Glomerular visceral epithelial cell (primary cell): ENCODE data around the gene GLCE.
A peak's percentile ranks its signal among the peaks of the same experiment; 100 is the strongest.
"Not testable (repeated sequence)": the region's sequence is repeated elsewhere in the genome, so short reads cannot be mapped to it uniquely, and the experiment has no call there.

ENCODE experiments used
- DNase-seq: peaks from one replicate; pipeline ENCODE4 v3.0.0-alpha.2; 2016; ENCODE audit errors: extremely low spot score

Gene GLCE

DNA sequence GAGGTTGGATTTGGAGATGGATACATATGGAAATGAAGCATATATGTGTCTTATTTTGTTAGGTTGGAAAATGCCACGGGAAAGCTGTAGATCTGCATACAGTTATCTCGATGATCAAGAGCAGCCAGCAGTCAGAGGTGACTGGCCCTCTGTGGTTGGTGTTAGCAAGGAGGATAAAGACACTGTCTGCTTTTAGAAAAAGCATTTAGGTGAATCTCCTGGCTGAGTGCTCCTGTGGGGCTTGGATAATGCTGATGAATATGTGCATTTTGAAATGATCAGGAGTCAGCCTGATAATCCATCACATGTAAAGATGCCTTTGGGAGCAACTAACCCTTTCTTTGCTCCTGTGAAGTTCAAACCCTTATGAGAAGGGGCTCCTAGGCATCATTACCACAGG is 24.9 kb upstream of the GLCE start:
- no peak for DNase-seq

DNA sequence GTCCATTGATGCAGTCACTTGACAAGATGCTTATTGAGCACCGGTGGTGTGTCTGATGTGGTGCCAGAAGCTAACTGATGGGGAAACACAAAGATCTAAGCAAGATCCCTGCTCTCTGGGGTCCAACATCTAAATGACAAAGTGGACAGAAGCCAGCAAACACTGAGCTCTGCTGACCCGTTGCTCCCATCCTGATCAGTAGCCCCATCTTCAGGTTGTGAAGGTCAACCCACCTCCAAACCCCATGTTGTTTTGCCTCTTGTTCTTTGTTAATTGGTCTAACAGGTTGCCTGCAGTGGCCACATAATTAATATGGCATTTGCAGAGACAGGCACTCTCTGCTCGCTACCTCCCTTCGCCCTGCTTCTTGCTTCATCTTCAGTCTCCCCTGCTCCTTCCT is 21.5 kb upstream of the GLCE start:
- no peak for DNase-seq

DNA sequence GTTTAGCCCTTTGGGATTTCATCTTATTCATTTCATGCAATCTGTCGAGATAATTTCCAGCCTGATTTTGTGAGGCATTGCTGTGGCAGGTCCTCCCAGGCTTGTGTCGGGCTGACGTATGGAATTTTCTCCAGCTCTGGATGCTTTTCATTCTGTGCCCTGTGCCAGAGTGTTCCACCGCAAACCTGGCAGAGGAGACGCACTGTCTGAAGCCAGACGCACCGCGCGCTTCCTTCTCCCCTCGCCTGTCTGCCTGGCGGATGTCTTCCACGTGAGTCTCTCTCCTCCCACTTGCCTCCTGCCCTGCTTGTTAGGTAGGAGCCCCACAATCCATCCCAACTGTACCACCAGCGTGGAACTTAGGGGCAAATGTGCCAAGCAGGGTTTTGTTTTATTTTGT is 20.1 kb upstream of the GLCE start:
- no peak for DNase-seq

DNA sequence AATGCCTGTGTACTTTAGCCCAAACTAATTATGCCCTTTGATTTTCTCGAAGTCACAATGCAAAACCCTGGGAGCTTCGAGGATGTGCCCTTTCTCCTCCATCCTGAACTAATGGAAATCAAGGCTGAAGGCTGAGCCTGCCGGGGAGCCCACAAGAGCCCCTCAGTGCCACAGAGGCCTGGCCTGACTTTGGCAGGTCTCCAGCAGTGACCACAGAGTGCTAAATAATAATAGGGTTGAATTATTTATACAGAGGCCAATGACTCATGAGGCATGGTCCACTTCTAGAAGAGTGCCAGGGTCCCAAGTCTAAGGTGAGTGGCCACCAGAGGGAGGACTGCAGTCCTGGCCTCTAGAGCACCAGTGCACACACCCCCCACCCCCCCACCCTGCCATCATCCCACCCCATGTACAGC is 19.1 kb upstream of the GLCE start:
- peak; percentile 29 for DNase-seq

DNA sequence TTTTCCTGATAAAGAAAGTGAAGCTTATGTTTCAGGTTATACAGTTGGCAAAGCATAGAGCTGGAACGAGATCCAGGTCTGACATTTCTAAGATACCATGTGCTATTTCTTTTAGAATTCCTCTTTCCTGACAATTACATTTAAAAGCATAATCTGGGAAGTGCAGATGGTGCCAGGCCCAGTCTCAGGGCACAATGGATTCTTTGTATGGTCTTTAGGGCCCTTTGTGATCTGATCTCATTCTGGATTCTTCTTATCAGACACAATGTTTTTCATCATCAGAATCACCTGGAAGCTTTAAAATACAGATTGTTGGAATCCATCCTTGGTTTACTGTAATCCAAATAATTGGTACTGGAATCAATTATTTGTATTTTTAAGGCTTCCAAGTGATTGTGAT is 18.6 kb upstream of the GLCE start:
- DNase-seq, result no peak

DNA sequence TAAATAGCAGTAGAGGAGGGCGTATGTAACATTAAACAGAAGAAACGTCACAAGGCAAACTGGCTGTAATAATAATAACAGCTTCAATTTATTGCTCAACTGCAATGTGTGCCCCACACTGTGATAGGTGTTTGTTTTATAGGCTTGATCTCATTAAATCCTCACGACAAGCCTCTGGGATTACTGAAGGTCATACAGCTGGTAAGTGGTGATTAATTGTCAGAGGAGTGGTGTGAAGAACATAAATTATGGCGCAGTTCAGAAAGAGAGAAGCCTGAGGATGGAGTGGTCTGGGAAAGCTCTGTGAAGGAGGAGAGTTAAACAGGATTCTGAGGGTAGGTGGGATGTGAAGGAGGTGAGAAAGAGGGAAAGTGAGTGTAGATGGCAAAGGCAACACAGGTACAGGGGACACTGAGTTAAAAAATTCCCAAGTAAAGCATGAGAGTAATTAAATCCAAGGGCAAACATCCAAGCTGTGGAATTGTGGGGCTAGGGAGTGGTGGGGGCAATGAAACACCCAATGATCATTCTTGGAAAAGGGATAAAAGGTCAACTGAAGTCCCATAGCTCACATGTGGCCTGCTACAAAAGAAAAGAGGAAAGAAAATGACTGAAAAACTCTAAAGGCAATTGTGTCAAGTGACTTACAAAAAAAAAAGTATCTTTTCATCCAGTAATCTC is 16.5 kb upstream of the GLCE start:
- DNase-seq, result no peak

DNA sequence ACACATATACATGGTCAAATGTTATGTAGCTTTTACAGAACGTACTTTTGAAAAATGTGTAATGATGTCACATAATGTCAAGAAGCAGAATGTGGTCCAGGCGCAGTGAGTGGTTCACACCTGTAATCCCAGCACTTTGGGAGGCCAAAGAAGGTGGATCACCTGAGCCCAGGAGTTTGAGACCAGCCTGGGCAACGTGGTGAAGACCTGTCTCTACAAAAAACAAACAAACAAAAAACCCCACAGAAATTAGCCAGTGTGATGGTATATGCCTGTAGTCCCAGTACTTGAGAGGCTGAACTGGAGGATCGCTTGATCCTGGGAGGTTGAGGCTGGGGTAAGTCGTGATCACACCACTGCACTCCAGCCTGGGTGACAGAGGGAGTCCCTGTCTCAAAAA is 15.9 kb upstream of the GLCE start:
- DNase-seq, result no peak

DNA sequence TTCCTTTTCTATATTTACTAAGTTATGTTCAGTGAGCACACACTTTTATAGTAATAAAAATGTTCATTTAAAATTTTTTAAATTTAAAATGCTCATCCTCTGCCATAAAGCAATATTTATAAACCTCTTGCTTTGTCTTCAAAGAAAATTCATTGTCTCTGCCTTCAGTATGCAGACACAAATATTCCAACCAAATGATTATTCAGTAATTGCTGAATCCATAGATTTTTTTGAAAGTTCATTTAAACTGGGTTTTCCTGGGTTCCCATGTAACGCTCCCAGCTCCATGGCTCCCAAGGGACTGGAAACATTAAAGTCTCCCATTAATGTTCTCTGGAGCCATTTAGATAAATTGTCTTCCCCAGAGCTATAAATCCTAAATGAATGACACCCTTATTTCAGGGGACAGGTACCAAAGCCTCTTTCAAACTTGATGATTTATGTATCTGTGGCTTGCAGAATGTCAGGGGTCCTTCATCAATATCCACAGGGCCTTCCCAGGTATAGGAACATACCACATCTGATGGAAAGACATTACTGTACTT is 15.2 kb upstream of the GLCE start:
- DNase-seq, result no peak

DNA sequence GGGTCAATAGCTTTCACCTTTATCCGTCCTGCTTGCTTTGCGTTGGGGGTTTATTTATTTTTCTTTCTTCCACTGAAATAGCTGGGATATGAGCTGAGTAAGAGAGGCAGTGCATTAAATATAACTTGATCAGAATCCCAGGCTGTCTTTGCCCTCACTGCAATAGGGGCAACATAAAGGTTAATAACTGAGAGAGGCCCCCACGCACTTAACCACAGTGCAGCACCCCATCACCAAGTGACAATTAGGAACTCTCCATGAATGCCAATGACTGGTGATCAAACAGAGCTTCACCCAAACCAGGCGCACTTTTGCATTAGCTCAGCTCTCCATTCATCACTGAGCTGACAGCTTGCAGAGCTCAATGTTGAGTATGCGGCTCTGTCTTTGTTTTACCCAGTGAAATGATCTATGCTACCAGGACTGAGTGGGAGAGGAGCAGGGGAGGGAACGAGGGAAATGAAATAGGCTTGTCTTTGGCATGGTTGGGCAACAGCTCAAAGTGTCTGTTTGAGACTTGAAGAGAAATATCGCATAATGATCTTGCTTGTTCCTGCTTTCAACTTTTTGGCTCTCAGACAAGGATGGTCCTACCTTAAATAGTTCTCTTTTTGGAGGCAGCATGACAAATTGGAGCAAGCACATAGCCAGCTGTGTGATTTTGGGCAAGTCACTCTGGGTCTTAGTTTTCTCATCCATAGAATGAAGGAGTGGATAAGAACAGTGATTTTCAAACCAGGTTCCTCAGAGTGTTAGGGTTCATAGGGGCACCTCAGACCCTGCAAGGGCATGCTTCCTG is 14.5 kb upstream of the GLCE start:
- no peak for DNase-seq

DNA sequence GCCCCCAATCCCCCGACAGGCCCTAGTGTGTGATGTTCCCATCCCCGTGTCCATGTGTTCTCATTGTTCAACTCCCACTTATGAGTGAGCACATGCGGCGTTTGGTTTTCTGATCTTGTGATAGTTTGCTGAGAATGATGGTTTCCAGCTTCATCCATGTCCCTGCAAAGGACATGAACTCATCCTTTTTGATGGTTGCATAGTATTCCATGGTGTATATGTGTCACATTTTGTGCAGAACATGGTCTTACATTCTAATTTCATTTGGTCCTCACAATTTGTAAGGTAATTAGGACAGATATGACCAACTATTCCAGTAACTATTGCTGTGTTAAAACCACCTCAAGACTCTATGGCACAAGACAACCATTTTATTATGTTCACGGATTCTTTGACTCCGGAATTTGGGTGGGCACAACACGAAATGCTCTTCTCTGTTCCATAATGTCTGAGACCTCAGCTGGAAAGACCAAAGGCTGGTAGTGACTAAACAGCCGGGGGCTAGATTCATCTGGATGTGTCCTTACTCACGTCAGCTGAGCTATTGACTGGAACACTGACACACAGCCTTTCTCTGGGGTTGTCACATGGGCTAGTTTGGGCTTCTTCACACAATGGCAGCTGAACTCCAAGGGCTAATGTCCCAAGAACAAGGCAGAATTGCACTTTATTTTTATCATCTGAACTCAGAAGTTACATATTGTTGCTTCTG is 13.6 kb upstream of the GLCE start:
- no peak for DNase-seq

DNA sequence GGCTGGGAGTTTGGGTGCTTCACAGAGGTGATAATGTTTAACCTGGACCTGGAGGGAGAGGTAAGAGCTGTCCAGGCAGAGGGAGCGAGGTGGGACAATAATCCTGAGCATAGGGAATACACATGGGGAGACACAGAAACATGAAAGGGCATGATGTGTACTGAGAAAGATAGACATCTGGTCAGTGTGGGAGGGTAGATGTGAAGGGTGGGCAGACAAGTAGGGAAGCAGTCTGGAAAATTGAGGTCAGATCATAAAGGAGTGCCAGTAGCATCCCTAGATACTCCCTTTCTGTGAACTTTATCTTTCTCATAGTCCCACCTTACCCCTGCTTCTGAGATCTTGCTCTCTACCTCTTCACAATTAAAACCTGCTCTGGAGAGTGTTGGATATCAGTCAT is 12.0 kb upstream of the GLCE start:
- no peak for DNase-seq

DNA sequence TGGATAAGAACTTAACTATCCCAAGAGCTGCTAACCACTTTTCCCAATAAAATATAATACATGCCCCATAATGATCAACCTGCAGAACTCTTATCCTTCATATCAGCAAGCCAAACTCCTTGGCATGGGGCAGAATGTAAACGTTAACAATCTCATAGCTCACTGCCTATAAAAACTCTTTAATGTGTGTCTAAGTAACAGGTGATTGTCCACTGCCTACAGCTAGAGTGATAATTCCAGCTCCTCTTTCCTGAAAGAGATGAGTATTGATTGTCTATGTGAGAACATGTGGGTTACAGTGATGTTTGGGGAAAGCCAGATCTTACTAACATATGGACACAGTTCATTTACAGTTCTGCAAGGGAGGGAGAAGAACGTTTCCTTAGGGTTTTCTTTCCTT is 11.3 kb upstream of the GLCE start:
- DNase-seq, result no peak

DNA sequence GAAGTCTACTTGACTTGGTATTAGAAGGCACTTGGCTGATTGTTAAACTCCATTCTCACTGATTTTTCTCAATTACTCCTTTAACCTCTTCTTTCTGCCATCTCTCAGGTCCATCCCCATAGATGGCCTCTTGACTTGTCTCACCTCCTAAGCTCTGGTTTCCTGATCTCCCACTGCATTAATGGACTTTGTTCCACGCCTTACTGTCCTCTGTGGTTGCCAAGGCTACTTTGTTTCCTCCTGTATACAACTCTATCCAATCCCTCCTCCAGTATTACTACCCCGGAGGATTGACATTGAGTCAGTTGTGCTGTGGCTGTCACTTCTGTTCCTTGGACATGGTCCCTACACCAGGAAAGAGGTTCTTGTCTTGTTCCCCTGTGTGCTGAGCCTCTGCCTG is 10.6 kb upstream of the GLCE start:
- no peak for DNase-seq

DNA sequence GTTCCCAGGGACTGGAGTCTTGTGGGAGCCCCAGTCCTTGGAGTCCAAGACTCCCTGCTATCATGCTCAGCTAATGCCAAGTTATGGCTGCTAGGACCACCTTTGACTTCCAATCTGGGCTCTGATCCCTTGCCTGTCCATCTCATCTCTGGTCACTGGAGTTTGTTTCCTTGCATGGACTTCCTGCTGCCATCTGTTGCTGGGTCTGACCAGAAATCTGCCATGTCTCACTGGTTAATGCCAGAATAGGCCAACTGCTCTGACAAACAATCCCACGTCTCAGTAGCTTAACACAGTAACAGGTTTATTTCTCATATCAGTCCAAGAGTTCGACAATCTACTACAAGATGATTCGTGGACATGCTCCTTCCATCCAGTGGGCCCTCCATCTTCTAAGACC is 10.1 kb upstream of the GLCE start:
- no peak for DNase-seq

DNA sequence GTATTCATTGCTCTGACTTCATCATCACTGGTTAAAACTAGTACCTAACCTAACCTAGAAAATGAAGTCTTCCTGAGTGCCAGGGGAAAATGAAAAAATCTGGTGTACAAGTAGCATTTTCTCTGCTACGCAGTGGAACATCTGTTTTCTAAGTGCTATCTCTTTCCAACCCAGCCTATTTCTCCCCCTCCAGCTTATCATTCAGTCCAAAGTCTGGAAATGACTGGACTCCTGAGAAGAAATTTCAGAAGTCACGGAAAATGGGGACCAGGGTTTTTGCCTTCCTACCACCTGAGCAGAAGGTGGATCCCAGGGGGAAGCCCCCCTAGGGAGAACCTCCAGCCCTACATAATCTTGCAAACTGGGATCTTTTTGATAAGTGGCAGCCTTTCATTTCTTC is 9.6 kb upstream of the GLCE start:
- DNase-seq, result no peak

DNA sequence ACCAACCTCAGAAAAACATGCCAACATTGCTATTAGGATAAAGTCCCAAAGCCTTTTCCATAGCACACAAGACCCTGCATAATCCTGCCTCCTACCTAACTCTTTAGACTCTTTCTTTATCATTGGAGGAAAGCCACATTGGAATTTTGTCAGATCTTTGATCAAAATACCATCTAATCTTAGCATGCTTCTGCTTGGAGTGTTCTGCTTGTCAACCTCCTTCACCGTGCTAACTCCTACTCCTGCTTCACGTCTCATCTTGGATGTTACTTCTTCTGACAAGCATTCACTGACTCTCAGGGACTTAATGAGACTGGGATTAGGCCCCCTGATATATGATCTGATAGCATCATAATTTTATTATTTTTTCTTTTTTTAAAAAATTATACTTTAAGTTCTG is 7.4 kb upstream of the GLCE start:
- DNase-seq, result no peak

DNA sequence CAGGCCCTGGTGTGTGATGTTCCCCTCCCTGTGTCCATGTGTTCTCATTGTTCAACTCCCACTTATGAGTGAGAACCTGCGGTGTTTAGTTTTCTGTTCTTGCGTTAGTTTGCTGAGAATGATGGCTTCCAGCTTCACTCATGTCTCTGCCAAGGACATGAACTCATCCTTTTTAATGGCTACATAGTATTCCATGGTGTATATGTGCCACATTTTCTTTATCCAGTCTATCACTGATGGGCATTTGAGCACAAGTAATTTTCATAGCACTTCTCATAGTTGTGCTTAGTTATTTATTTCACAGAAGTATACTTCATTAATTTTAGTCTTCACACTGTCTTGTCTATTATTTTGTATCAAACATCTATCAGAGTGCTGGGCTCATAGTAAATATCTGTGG is 6.8 kb upstream of the GLCE start:
- not testable (repeated sequence) for DNase-seq

DNA sequence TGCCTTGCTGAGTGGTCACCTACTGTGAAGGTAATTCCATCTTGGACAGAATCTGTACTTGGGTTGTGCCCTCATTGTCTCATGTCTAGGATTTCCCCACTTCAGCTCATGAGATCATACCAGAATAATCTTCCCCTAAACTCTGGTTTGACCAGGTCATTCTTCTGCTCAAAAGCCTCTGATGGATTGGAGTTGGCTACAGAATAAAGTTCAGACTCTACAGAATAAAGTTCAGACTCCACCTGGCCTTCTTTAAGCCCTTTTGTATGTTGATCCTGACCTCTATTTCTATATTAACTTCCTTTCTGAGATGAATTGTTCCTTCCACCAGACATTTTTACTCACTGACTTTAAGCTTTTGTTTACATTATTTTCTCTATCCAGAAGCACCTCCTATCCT is 6.4 kb upstream of the GLCE start:
- DNase-seq, result no peak

DNA sequence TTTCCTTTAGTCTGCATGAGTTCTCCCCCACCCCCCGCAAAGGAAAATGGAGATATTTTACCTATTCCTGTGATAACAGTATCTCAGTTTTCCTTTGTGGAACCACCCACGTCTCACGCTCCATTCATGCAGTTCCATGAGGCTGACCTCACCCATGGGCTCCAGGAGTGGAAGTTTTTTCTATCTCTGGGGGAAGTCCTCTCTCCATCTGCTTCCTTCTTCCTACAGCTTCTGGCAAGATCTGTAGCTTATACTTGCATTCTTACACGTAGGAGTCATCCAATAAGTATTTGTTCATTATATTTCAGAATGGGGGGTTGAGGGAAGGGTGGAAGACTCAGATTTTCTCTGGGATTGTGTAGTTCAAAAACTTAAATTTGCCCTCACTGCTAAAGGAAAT is 5.8 kb upstream of the GLCE start:
- DNase-seq, result peak; percentile 67

DNA sequence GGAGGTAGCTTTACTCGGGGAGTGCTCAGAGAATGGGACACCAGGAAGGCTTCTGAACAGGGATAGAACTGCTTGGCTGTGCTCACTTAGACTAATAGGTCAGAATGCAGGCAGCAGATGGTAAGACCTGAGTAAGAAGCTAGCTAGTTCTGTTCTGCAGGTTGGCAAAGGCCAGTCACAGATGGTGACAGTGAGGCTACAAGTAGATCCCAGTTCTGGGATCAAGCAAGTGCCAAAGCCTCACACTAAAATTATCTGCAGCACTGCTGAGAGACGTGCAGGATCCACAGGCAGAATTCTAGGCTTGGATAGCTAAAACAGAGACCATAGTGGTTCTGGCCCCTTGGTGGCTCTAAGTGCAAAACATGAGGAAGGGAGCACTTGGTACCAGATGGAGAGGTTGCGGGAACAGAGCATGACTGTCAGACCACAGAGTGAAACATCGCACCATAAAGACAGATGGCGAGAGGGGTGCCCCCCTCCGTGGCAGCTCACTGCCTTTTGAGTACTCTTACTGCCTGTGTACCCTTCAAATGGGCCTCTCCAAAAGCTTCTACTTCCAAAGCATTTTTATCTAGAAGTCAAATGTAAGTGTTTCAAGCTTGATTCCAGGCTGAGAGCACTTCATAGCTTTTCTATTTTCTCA is 3.6 kb upstream of the GLCE start:
- no peak for DNase-seq

DNA sequence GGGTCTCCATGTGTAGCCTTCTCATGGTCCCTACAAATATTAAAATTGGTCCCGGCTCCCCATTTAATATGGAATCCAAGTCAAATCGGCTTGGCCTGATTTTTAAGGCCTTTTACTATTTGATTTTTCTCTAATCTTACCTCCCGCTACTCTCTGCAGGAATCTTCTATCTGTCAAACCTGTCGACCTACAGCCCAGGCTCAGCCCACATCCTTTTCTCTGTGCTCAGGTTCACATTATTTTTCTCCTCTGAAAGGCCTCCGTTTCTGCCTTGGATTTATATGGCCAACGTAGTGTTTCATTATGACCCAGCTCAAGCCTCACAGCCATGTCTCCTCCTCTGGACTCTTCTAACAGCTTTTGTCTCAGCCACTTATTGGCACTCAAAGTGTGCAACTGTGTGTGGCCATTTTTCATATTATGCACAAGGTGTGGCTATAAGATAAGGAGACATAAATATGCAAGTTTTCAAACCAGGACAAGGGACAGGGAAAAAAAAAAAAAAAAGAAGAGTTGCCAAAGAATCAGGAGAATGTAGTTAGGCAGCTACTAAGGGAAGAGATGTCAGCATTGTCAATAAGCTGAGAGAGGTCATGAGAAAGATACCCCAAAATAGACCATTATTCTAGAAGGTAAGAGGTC is 2.1 kb upstream of the GLCE start:
- no peak for DNase-seq

DNA sequence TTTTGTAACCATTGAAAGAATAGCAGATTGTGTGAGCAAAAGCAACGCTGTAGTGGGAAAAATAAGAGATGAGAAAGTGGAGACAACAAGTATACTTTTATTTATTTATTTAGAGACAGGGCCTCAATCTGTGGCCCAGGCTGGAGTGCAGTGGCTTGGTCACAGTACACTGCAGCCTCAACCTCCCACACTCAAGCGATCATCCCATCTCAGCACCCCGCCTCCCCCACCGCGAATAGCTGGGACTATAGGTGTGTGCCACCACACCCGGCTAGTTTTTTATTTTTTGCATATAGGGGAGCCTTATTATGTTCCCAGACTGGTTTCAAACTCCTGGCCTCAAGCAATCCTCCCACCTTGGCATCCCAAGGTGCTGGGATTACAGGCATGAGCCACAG is 1.6 kb upstream of the GLCE start:
- DNase-seq, result no peak
